HepG2 (cell line): ENCODE results near the gene C6orf136. TPM values are rescaled to one million over a fixed set of nuclear protein-coding genes. Genes with fewer than 3 reads are reported as not detected.

Source experiments
- AHR ChIP-seq: IDR thresholded peaks from 2 replicates; pipeline ENCODE4 v1.6.1; 2018; ENCODE audit warnings: missing genetic modification reagents, missing compliant biosample characterization
- ASH2L ChIP-seq: fragments of 300-600, 200-600 bp; sonication (generic); IDR thresholded peaks from 2 replicates; pipeline ENCODE4 v1.7.0; 2017; ENCODE audit warnings: low read depth, mild to moderate bottlenecking, moderate library complexity, mixed read lengths, low read length; ENCODE audit not compliant: insufficient read length
- BCLAF1 ChIP-seq: fragments of 450-650 bp; IDR thresholded peaks from 2 replicates; pipeline ENCODE4 v1.6.1; 2017; ENCODE audit warnings: mild to moderate bottlenecking
- BHLHE40 ChIP-seq: IDR thresholded peaks from 2 replicates; pipeline ENCODE4 v1.6.1; 2011; ENCODE audit warnings: low read length, improper control_type of control experiment
- HMGA1 ChIP-seq: sonication (generic); formaldehyde crosslinking; conservative IDR thresholded peaks from 2 replicates; pipeline ENCODE4 v1.4.0; 2020; ENCODE audit warnings: missing genetic modification reagents
- HMGXB4 ChIP-seq, 2 experiments: sonication (generic) in 1 of 2; formaldehyde crosslinking in 1 of 2; IDR thresholded peaks; 2 replicates each; pipeline versions ENCODE4 v1.4.0 to v1.6.1; 2018 to 2020; ENCODE audit warnings: missing genetic modification reagents in 2 of 2, borderline replicate concordance in 1 of 2, low read depth in 1 of 2, mild to moderate bottlenecking in 1 of 2, missing biosample characterization in 1 of 2
- HOXA7 ChIP-seq: sonication (generic); formaldehyde crosslinking; IDR thresholded peaks from 2 replicates; pipeline ENCODE4 v1.8.1; 2022; ENCODE audit warnings: mild to moderate bottlenecking, missing genetic modification reagents, moderate library complexity
- IKZF1 ChIP-seq: fragments of 450-650 bp; IDR thresholded peaks from 2 replicates; pipeline ENCODE4 v1.7.1; 2016
- MEF2D ChIP-seq: sonication (generic); formaldehyde crosslinking; IDR thresholded peaks from 2 replicates; pipeline ENCODE4 v1.5.1; 2020; ENCODE audit warnings: mild to moderate bottlenecking, missing genetic modification reagents
- POGZ ChIP-seq: sonication (generic); formaldehyde crosslinking; IDR thresholded peaks from 2 replicates; pipeline ENCODE4 v1.4.0; 2020; ENCODE audit warnings: mild to moderate bottlenecking, missing genetic modification reagents
- SOX13 ChIP-seq, 3 experiments: fragments of 450-650 bp in 1 of 3; sonication (generic) in 1 of 3; formaldehyde crosslinking in 1 of 3; IDR thresholded peaks in 2 of 3; conservative IDR thresholded peaks in 1 of 3; 2 replicates each; pipeline versions ENCODE4 v1.5.0 to v1.6.1; 2016 to 2020; ENCODE audit warnings: antibody characterized with exemption in 1 of 3, mild to moderate bottlenecking in 1 of 3, missing compliant biosample characterization in 1 of 3, missing genetic modification reagents in 1 of 3, moderate library complexity in 1 of 3
- TMF1 ChIP-seq: sonication (generic); formaldehyde crosslinking; IDR thresholded peaks from 2 replicates; pipeline ENCODE4 v1.8.1; 2022; ENCODE audit warnings: low read depth, missing genetic modification reagents
- YY1 ChIP-seq: IDR thresholded peaks from 2 replicates; pipeline ENCODE4 v1.6.1; 2011; ENCODE audit warnings: low read length, low read depth, moderate library complexity, mild to moderate bottlenecking; ENCODE audit not compliant: insufficient read depth, insufficient replicate concordance
- ZBTB8A ChIP-seq: sonication (generic); formaldehyde crosslinking; IDR thresholded peaks from 2 replicates; pipeline ENCODE4 v1.4.0; 2020; ENCODE audit warnings: mild to moderate bottlenecking, low read depth, missing genetic modification reagents, borderline replicate concordance
- ZNF17 ChIP-seq: sonication (generic); formaldehyde crosslinking; IDR thresholded peaks from 2 replicates; pipeline ENCODE4 v1.5.0; 2020; ENCODE audit warnings: mild to moderate bottlenecking, missing genetic modification reagents
- ZNF205 ChIP-seq: IDR thresholded peaks from 2 replicates; pipeline ENCODE4 v1.6.1; 2018; ENCODE audit warnings: missing biosample characterization, missing genetic modification reagents
- ZNF441 ChIP-seq: sonication (generic); formaldehyde crosslinking; IDR thresholded peaks from 2 replicates; pipeline ENCODE4 v1.7.0; 2021; ENCODE audit warnings: missing genetic modification reagents, borderline replicate concordance
- ZNF460 ChIP-seq: sonication (generic); formaldehyde crosslinking; IDR thresholded peaks from 2 replicates; pipeline ENCODE4 v1.5.1; 2020; ENCODE audit warnings: missing genetic modification reagents, mild to moderate bottlenecking, borderline replicate concordance
- ZNF672 ChIP-seq: sonication (generic); formaldehyde crosslinking; IDR thresholded peaks from 2 replicates; pipeline ENCODE4 v1.8.1; 2022; ENCODE audit warnings: missing genetic modification reagents
- polyA plus RNA-seq, 8 experiments: library from polyadenylated mRNA; depleted of rRNA in 3 of 8; stranded (reverse) in 7 of 8; unstranded in 1 of 8; fragments of >200 nt; fragmentation: Illumina TruSeq in 4 of 8; extraction: Trizol in 4 of 8; gene quantifications; 2 replicates each; pipeline versions ENCODE4 v1.2.1 to v1.2.3, GENCODE V29; 2011 to 2016; ENCODE audit warnings: low read depth in 4 of 8, missing spikeins in 1 of 8, mixed read lengths in 1 of 8; ENCODE audit not compliant: insufficient read depth in 1 of 8
- total RNA-seq, 5 experiments: library from RNA; depleted of rRNA; stranded (reverse); fragments of >200 nt; fragmentation: Illumina TruSeq; extraction: Trizol; gene quantifications; 2 replicates each; pipeline ENCODE4 v1.2.3, GENCODE V29; 2016; ENCODE audit warnings: low read depth in 1 of 5
- TF ChIP-seq, protein P1 (sequence below): IDR thresholded peaks from 2 replicates; pipeline ENCODE4 v1.6.1; 2016; ENCODE audit warnings: missing compliant biosample characterization, missing genetic modification reagents, borderline replicate concordance
- TF ChIP-seq, protein P2 (sequence below): sonication (generic); formaldehyde crosslinking; conservative IDR thresholded peaks from 2 replicates; pipeline ENCODE4 v1.8.0; 2022; ENCODE audit warnings: missing genetic modification reagents

Gene C6orf136
- total and polyA plus RNA-seq, 2 of the 13 experiments (the other 11 are each of a cell fraction or from before 2014, with no cell fraction given), result 12.0 to 26.2 TPM

GRCh38 chr6:30678964-30679726, 32.2 kb downstream of the C6orf136 start (continued):
- TF ChIP-seq BCLAF1 (no peak), HOXA7 (CRISPR knock-in tag) (no peak), ZNF205 (CRISPR knock-in tag) (no peak), HMGXB4 (CRISPR knock-in tag; IDR thresholded peaks at IDR 0.05; ENCODE audit: borderline replicate concordance in 1 of 2, low read depth in 1 of 2) (peak; percentile 92 to 96), BHLHE40 (0 out of 2 replicates have a peak, but pooled peaks have one; percentile 44), IKZF1 (no peak), ZBTB8A (CRISPR knock-in tag) (no peak), ZNF17 (CRISPR knock-in tag) (no peak), HMGA1 (CRISPR knock-in tag) (no peak), POGZ (peak; percentile 70; the same call in 1 of the 2 replicates), MEF2D (CRISPR knock-in tag) (peak; percentile 77), TMF1 (CRISPR knock-in tag) (0 out of 2 replicates have a peak, but pooled peaks have one; percentile 56), ZNF460 (CRISPR knock-in tag) (no peak), AHR (CRISPR knock-in tag) (0 out of 2 replicates have a peak, but pooled peaks have one; percentile 33), ZNF672 (CRISPR knock-in tag) (no peak), ZNF441 (CRISPR knock-in tag) (no peak), YY1 (peak; percentile 73), ASH2L (peak; percentile 51), SOX13 (IDR thresholded peaks at IDR 0.05) (no peak), SOX13 (CRISPR knock-in tag; conservative IDR thresholded peaks at IDR 0.05 in 1 of 2, IDR thresholded peaks at IDR 0.05 in 1 of 2) (peak in 1 of 2 experiments; percentile 69; a peak in 1 of 4 replicates)
- TF ChIP-seq, protein P1, sequence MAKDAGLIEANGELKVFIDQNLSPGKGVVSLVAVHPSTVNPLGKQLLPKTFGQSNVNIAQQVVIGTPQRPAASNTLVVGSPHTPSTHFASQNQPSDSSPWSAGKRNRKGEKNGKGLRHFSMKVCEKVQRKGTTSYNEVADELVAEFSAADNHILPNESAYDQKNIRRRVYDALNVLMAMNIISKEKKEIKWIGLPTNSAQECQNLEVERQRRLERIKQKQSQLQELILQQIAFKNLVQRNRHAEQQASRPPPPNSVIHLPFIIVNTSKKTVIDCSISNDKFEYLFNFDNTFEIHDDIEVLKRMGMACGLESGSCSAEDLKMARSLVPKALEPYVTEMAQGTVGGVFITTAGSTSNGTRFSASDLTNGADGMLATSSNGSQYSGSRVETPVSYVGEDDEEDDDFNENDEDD, result peak; percentile 60
- TF ChIP-seq, protein P2, sequence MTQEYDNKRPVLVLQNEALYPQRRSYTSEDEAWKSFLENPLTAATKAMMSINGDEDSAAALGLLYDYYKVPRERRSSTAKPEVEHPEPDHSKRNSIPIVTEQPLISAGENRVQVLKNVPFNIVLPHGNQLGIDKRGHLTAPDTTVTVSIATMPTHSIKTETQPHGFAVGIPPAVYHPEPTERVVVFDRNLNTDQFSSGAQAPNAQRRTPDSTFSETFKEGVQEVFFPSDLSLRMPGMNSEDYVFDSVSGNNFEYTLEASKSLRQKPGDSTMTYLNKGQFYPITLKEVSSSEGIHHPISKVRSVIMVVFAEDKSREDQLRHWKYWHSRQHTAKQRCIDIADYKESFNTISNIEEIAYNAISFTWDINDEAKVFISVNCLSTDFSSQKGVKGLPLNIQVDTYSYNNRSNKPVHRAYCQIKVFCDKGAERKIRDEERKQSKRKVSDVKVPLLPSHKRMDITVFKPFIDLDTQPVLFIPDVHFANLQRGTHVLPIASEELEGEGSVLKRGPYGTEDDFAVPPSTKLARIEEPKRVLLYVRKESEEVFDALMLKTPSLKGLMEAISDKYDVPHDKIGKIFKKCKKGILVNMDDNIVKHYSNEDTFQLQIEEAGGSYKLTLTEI (CRISPR knock-in tag), result no peak
